Right cardiac atrium (tissue), 5 donors: ENCODE results near the gene PNPLA4. TPM values are rescaled to one million over a fixed set of nuclear protein-coding genes. Genes with fewer than 3 reads are reported as not detected.
A peak's percentile ranks its signal among the peaks of the same experiment; 100 is the strongest.

Experiments used
- ATAC-seq, 2 donors: fragments of 200-7000 bp; cut with Tn5 transposase; one replicate each; pipeline versions ENCODE4 v1.8.0 to v1.9.1; 2020; ENCODE audit warnings: moderate library complexity in 2 of 2, mild to moderate bottlenecking in 1 of 2
- DNase-seq, 3 donors: peaks; one replicate each; pipeline ENCODE4 v3.0.0-alpha.2; 2020
- H3K27ac ChIP-seq: one replicate; pipeline ENCODE4 v1.5.1; 2013; ENCODE audit warnings: mild to moderate bottlenecking, low read length, control low read depth, moderate library complexity
- H3K27me3 ChIP-seq: one replicate; pipeline ENCODE4 v1.6.1; 2013; ENCODE audit not compliant: control insufficient read depth, insufficient read depth
- H3K4me1 ChIP-seq: one replicate; pipeline ENCODE4 v1.6.1; 2013; ENCODE audit warnings: low read length; ENCODE audit not compliant: control insufficient read depth, insufficient read depth
- H3K4me3 ChIP-seq: one replicate; pipeline ENCODE4 v1.5.1; 2013; ENCODE audit warnings: low read length, control low read depth
- H3K9me3 ChIP-seq: one replicate; pipeline ENCODE4 v1.6.1; 2013; ENCODE audit warnings: low read length; ENCODE audit not compliant: control insufficient read depth
- WGBS: extraction: QIAGEN DNeasy Blood & Tissue Kit; methylation state at CpG from one replicate; pipeline ENCODE4 v1.1.7; 2013; 5-methylcytosine and 5-hydroxymethylcytosine counted together
- intact Hi-C, 4 donors: fragments of 100-400 bp; cut with DNase I; formaldehyde crosslinking; loops; one replicate each; pipeline versions ENCODE4 v1.11.0 to v1.14.0; 2022 to 2023
- polyA plus RNA-seq: library from polyadenylated mRNA; stranded (reverse); fragments of 200-250 nt; gene quantifications from one replicate; pipeline ENCODE4 v1.2.3, GENCODE V29; 2013
- total RNA-seq, 4 donors: library from RNA; stranded (reverse); fragmentation: NEBNext Ultra II Directional; extraction: Animal tissue kit (Norgen Biotek cat#: 25700); gene quantifications; one replicate each; pipeline ENCODE4 v1.2.1, GENCODE V29; 2021
- donor health status: healthy with polysubstance abuse.
- donor health status: DM: no; HTN: yes; CAD: no.
- donor health status: DM: no; HTN: no; CAD: no.
- donor health status: DM: no; HTN: yes; CAD: no; lungs with severe emphysema.
- donor health status: DM: yes; HTN: yes; CAD: no.

The PNPLA4 gene
- total and polyA plus RNA-seq, 5 donors = 30.1 to 42.1 (median 41.4) TPM

GRCh38 chrX:7941390-7942042 lies 14.3 kb upstream of the PNPLA4 start:
- Histone ChIP-seq H3K4me3 (no peak overlapping the region), H3K27me3 (no peaks in the 10 kb centered on the region), H3K9me3 (no peaks in the 10 kb centered on the region), H3K27ac (no peak overlapping the region), H3K4me1 (no peaks in the 10 kb centered on the region)
- DNase-seq (no peak), ATAC-seq (no peak)
- intact Hi-C loops = no loop called here
- 11% methylated on average over 3 of the region's 3 CpGs for WGBS

GRCh38 chrX:7934026-7934425 lies 6.8 kb upstream of the PNPLA4 start:
- Histone ChIP-seq H3K4me3 (no peak overlapping the region), H3K4me1 (no peaks in the 10 kb centered on the region), H3K9me3 (no peaks in the 10 kb centered on the region), H3K27ac (no peak overlapping the region), H3K27me3 (no peaks in the 10 kb centered on the region)
- 96% methylated on average over 2 of the region's 2 CpGs for WGBS
- DNase-seq (no peak), ATAC-seq (no peak)
- intact Hi-C loops = no loop called here

GRCh38 chrX:7926914-7927258 lies 327 bp downstream of the PNPLA4 start:
- peak overlapping the region; percentile 71 for H3K4me3 ChIP-seq
- H3K27me3 ChIP-seq = no peaks in the 10 kb centered on the region
- H3K4me1 ChIP-seq = peaks cover 1% of the 10 kb centered on the region
- DNase-seq = no peak
- ATAC-seq = peak in 1 of 2 donors; percentile 80
- 15% methylated on average over 20 of the region's 20 CpGs for WGBS
- intact Hi-C loops = no loop called here
- H3K27ac ChIP-seq = peak overlapping the region; percentile 83
- H3K9me3 ChIP-seq = no peaks in the 10 kb centered on the region

GRCh38 chrX:7926501-7926900 lies 712 bp downstream of the PNPLA4 start:
- peaks cover 1% of the 10 kb centered on the region for H3K4me1 ChIP-seq
- no peaks in the 10 kb centered on the region for H3K9me3 ChIP-seq
- 84% methylated on average over 5 of the region's 5 CpGs for WGBS
- ATAC-seq (no peak), DNase-seq (no peak)
- intact Hi-C loops = no loop called here
- no peaks in the 10 kb centered on the region for H3K27me3 ChIP-seq
- H3K27ac ChIP-seq = peak overlapping the region; percentile 83
- peak overlapping the region; percentile 71 for H3K4me3 ChIP-seq

- intact Hi-C loops = no loop called here
- peaks cover 1% of the 10 kb centered on the region for H3K4me1 ChIP-seq
- DNase-seq (peak; percentile 47 to 63 (median 58)), ATAC-seq (peak in 1 of 2 donors; percentile 51)
- H3K9me3 ChIP-seq = no peaks in the 10 kb centered on the region
- H3K27ac ChIP-seq = no peak overlapping the region
- no peak overlapping the region for H3K4me3 ChIP-seq
- 15% methylated on average over 9 of the region's 9 CpGs for WGBS
- H3K27me3 ChIP-seq = no peaks in the 10 kb centered on the region
Observed at GRCh38 chrX:7925867-7926472, 1.2 kb downstream of the PNPLA4 start.

GRCh38 chrX:7921750-7922149 lies 5.5 kb downstream of the PNPLA4 start:
- intact Hi-C loops = no loop called here
- Histone ChIP-seq H3K27ac (no peak overlapping the region), H3K9me3 (no peaks in the 10 kb centered on the region), H3K4me1 (no peaks in the 10 kb centered on the region), H3K27me3 (no peaks in the 10 kb centered on the region), H3K4me3 (no peak overlapping the region)
- DNase-seq = no peak
- WGBS = 97% methylated on average over 12 of the region's 12 CpGs
- no peak for ATAC-seq

- no peak for DNase-seq
- H3K27me3 ChIP-seq = no peaks in the 10 kb centered on the region
- H3K9me3 ChIP-seq = no peaks in the 10 kb centered on the region
- no peak overlapping the region for H3K27ac ChIP-seq
- no peak for ATAC-seq
- WGBS = 76% methylated on average over 5 of the region's 5 CpGs
- H3K4me1 ChIP-seq = no peaks in the 10 kb centered on the region
- intact Hi-C loops = no loop called here
- H3K4me3 ChIP-seq = no peak overlapping the region
Observed at GRCh38 chrX:7908821-7909220, 18.4 kb downstream of the PNPLA4 start.

- intact Hi-C loops = no loop called here
- H3K27ac ChIP-seq = no peak overlapping the region
- WGBS = 84% methylated on average over 3 of the region's 3 CpGs
- DNase-seq (no peak), ATAC-seq (no peak)
- H3K4me3 ChIP-seq = no peak overlapping the region
- H3K27me3 ChIP-seq = no peaks in the 10 kb centered on the region
- no peaks in the 10 kb centered on the region for H3K9me3 ChIP-seq
- no peaks in the 10 kb centered on the region for H3K4me1 ChIP-seq
Observed at GRCh38 chrX:7904562-7904961, 22.7 kb downstream of the PNPLA4 start.

GRCh38 chrX:7891928-7892327 lies 35.3 kb downstream of the PNPLA4 start:
- WGBS = 16% methylated on average over 9 of the region's 9 CpGs
- no peaks in the 10 kb centered on the region for H3K9me3 ChIP-seq
- H3K4me1 ChIP-seq = no peaks in the 10 kb centered on the region
- H3K27ac ChIP-seq = no peak overlapping the region
- DNase-seq = peak in 2 of 3 donors; percentile 41
- intact Hi-C loops = no loop called here
- H3K4me3 ChIP-seq = no peak overlapping the region
- ATAC-seq = peak in 1 of 2 donors; percentile 54
- H3K27me3 ChIP-seq = no peaks in the 10 kb centered on the region

- Histone ChIP-seq H3K4me3 (no peak overlapping the region), H3K27me3 (no peaks in the 10 kb centered on the region), H3K4me1 (no peaks in the 10 kb centered on the region), H3K27ac (no peak overlapping the region), H3K9me3 (no peaks in the 10 kb centered on the region)
- ATAC-seq (no peak), DNase-seq (no peak)
- 76% methylated on average over 2 of the region's 2 CpGs for WGBS
- intact Hi-C loops = no loop called here
Observed at GRCh38 chrX:7889680-7890079, 37.5 kb downstream of the PNPLA4 start.

GRCh38 chrX:7889135-7889534 lies 38.1 kb downstream of the PNPLA4 start:
- Histone ChIP-seq H3K4me3 (no peak overlapping the region), H3K9me3 (no peaks in the 10 kb centered on the region), H3K27me3 (no peaks in the 10 kb centered on the region), H3K4me1 (no peaks in the 10 kb centered on the region), H3K27ac (no peak overlapping the region)
- intact Hi-C loops = no loop called here
- 74% methylated on average over 2 of the region's 2 CpGs for WGBS
- no peak for ATAC-seq
- DNase-seq = no peak

- no peaks in the 10 kb centered on the region for H3K9me3 ChIP-seq
- H3K4me3 ChIP-seq = no peak overlapping the region
- DNase-seq = no peak
- 77% methylated on average over 2 of the region's 2 CpGs for WGBS
- intact Hi-C loops = no loop called here
- no peak overlapping the region for H3K27ac ChIP-seq
- no peaks in the 10 kb centered on the region for H3K4me1 ChIP-seq
- H3K27me3 ChIP-seq = no peaks in the 10 kb centered on the region
- ATAC-seq = no peak
Observed at GRCh38 chrX:7876957-7877356, 50.3 kb downstream of the PNPLA4 start.
